BLaER1 treated with 17β-estradiol and CSF1 and Interleukin-3, amounts not matched to agents 10 nM and 100 nM (cell line): ENCODE measurements around the gene SLC38A1.
"Not testable (repeated sequence)": the region's sequence is repeated elsewhere in the genome, so short reads cannot be mapped to it uniquely, and the experiment has no call there.

Experiments
- H3K27ac ChIP-seq, 11 experiments: shearing (Covaris generic); formaldehyde crosslinking; 2 replicates each; pipeline ENCODE4 v1.8.1; 2022
- H3K27me3 ChIP-seq, 11 experiments: shearing (Covaris generic); formaldehyde crosslinking; 2 replicates each; pipeline ENCODE4 v1.8.1; 2022
- H3K36me3 ChIP-seq, 11 experiments: shearing (Covaris generic); formaldehyde crosslinking; 2 replicates each; pipeline ENCODE4 v1.8.1; 2022
- H3K4me1 ChIP-seq, 10 experiments: shearing (Covaris generic); formaldehyde crosslinking; 2 replicates each; pipeline ENCODE4 v1.8.1; 2022
- H3K4me2 ChIP-seq, 11 experiments: shearing (Covaris generic); formaldehyde crosslinking; 2 replicates each; pipeline ENCODE4 v1.8.1; 2022
- H3K4me3 ChIP-seq, 10 experiments: shearing (Covaris generic); formaldehyde crosslinking; 2 replicates each; pipeline ENCODE4 v1.8.1; 2022
- H3K9ac ChIP-seq, 11 experiments: shearing (Covaris generic); formaldehyde crosslinking; 2 replicates each; pipeline ENCODE4 v1.8.1; 2022
- H3K9me3 ChIP-seq, 11 experiments: shearing (Covaris generic); formaldehyde crosslinking; replicated peaks in 1 of 11; 2 replicates each; pipeline ENCODE4 v1.8.1; 2022
- H4K20me1 ChIP-seq, 11 experiments: shearing (Covaris generic); formaldehyde crosslinking; 2 replicates each; pipeline ENCODE4 v1.8.1; 2022
- Cebpa-rat ChIP-seq, 11 experiments: shearing (Covaris generic); IDR thresholded peaks; 2 replicates each; pipeline ENCODE4 v1.8.1; 2022

SLC38A1 gene

DNA sequence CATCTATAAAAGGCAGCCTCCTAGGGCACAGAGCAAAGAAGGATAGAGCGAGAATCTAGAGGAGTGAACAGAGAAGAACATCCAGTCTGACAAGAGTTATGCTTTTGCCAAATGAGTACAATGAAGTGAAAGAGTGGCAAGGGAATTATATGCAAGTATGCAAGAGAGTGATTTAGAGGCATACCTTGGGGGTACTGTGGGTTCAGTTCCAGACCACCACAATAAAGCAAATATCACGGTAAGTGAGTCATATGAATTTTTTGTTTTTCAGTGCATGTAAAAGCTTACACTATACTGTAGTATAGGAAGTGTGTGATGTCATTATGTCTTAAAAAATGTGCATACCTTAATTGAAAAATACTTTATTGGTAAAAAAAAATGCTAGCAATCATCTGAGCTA lies 101.4 kb downstream of the SLC38A1 start:
- Histone ChIP-seq H3K9me3 (peaks cover 7 to 23% (median 17%) of the 10 kb centered on the region in 11 experiments; a peak in 17 of 22 replicates), H3K9ac (no peak overlapping the region), H3K27me3 (no peaks in the 10 kb centered on the region), H3K4me3 (no peak overlapping the region), H3K4me1 (no peaks in the 10 kb centered on the region), H4K20me1 (no peaks in the 10 kb centered on the region), H3K4me2 (no peak overlapping the region), H3K36me3 (no peaks in the 10 kb centered on the region; a peak in 1 of 22 replicates), H3K27ac (no peak overlapping the region)
- TF ChIP-seq Cebpa-rat (IDR thresholded peaks at IDR 0.05) = no peak

DNA sequence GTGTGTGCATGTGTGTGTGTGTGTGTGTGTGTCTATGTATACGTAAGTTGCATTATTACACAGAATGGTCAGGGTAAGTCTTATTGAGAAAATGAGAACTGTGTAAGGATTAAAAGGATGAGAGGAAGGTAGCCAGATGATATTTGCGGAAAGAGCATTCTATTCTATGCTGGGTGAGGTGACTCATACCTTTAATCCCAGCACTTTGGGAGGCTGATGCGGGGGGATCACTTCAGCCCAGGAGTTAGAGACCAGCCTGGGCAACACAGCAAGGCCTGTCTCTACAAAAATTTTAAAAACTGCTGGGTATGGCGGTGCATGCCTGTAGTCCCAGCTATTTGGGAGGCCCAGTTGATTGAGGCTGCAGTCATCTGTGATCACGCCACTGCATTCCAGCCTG lies 103.7 kb downstream of the SLC38A1 start:
- H3K4me1 ChIP-seq = no peaks in the 10 kb centered on the region
- peaks cover 7 to 23% (median 17%) of the 10 kb centered on the region in 11 experiments; a peak in 17 of 22 replicates for H3K9me3 ChIP-seq
- H3K36me3 ChIP-seq = no peaks in the 10 kb centered on the region; a peak in 1 of 22 replicates
- no peaks in the 10 kb centered on the region for H3K27me3 ChIP-seq
- H4K20me1 ChIP-seq = no peaks in the 10 kb centered on the region
- H3K9ac ChIP-seq = no peak overlapping the region
- H3K27ac ChIP-seq = no peak overlapping the region
- H3K4me3 ChIP-seq = no peak overlapping the region
- TF ChIP-seq Cebpa-rat (IDR thresholded peaks at IDR 0.05) = no peak
- H3K4me2 ChIP-seq = no peak overlapping the region

DNA sequence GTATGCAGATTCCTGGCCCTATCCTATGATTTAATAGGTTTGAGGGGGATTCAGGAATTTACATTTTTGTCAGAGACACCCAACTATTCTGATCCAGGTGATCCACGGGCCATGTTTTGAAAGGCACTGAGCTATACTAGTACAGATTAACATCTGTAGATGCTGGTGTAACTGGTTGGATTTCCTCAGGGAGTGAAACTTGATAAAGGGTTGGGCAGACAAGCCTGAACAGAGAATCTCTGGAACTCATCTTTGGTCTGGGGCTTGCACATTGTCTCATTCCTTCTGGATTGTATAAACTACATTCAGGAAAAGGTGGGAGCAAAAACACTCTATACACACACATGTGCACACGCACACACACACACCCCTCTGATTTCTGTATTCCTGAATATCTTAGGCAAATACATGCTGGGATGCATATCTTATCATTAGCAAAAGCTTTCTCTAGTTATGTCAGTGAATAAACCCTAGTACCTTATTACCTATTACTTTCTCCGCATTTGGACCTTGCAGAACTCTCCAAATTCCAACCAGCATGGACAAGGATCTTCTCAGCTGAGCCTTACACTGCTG lies 104.6 kb downstream of the SLC38A1 start:
- Histone ChIP-seq H3K9me3 (peaks cover 7 to 23% (median 17%) of the 10 kb centered on the region in 11 experiments; a peak in 17 of 22 replicates), H3K4me1 (no peaks in the 10 kb centered on the region), H4K20me1 (no peaks in the 10 kb centered on the region), H3K27me3 (no peaks in the 10 kb centered on the region), H3K4me3 (no peak overlapping the region), H3K9ac (no peak overlapping the region), H3K27ac (no peak overlapping the region), H3K36me3 (no peaks in the 10 kb centered on the region; a peak in 1 of 22 replicates), H3K4me2 (no peak overlapping the region)
- no peak for TF ChIP-seq Cebpa-rat (IDR thresholded peaks at IDR 0.05)

DNA sequence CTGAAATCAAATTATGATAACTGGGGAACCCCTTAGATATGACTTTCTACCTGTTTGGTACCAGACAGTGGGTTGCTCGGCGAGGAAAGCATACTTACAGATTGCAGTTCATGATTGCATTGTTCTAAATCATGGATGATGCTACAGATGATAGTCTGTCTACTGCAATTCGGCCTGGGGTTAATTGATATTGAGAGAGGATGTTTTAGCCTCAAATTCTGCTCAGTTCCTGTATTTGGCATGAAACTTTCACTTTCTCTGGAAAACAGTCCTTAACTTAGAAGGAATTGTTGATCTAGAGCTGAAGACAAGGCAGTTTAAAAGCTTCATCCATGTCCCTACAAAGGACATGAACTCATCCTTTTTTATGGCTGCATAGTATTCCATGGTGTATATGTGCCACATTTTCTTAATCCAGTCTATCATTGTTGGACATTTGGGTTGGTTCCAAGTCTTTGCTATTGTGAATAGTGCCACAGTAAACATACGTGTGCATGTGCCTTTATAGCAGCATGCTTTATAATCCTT lies 106.2 kb downstream of the SLC38A1 start:
- not testable (repeated sequence) for H3K27me3 ChIP-seq, H3K36me3 ChIP-seq, H3K4me2 ChIP-seq, H4K20me1 ChIP-seq, H3K4me1 ChIP-seq, H3K4me3 ChIP-seq, H3K27ac ChIP-seq, H3K9ac ChIP-seq
- H3K9me3 ChIP-seq = peaks cover under 1 to 11% (median 5%) of the 10 kb centered on the region in 11 experiments; a peak in 14 of 22 replicates

DNA sequence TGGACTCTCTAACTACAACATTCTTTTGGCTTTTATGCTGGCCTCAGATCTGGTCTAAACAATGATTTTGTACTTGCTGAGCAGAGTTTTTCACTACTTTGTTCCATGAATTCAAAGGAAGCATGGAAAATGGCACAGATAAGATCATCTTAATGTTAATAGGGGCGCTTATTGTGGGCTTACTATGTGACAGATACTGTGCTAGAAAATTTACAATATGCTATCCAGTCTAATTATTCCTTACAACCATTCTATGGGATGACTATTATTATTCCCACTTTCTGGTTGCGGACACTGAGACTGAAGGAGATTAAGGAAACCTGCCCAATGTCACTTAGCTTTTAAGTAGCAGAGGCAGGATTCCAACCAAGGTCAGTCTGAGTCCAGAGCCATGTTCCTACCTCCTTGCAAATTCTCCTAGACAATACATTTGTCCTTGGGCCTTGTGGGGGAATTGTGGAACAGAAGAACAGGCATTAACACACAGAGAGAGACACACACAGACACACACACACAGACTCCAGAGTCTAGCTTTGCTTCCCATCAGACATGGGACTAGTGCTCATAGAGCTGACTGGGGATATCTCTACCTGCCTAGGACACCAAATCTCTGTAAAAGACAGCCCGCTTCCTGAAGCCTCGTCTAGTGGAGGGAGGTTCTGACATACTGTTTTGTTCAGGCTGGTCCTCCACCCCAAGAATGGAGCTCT lies 107.7 kb downstream of the SLC38A1 start:
- peaks cover 10 to 20% (median 15%) of the 10 kb centered on the region in 11 experiments; a peak in 21 of 22 replicates for H3K9me3 ChIP-seq

DNA sequence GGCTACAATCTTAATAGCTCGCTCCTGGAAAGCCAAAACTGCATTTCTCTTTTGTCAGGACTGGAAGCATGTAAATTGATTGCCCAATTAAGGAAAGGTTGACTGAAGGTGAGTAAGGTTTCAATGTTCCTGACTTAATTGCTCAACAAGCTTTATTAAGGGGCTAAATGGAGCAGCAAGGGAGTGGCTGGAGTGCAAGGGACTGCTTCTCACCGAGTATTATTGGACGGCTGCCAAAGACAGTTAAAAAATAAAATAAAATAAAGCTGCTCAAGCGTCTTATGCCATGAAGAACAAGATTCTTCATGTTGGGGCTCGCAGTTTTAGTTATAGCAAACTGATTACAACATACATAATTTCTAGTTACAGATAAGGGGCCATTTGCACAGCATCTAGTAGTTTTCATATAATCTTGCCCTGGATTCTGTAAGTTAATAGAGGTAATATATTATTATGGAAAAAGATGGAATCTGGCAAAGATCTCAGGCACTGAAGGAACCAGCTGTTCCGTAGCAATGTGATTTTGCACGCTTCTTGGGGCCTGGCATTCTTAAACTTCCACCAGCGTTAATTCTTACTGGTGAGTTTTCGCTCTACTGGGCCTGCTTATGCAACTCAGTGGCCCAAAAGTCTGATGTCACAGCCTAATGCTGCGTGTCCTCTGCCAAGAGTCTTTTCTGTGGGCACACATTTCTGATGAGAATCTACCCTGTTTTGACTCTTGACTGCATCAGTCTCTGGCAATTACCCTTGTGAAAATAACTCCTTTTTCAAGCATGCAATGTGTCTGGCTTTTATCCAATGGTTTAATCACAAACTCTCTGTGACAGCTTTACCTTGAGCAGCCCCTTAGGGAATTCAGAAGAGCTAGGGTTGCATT lies 108.5 kb downstream of the SLC38A1 start:
- Histone ChIP-seq H3K36me3 (no peaks in the 10 kb centered on the region), H4K20me1 (no peaks in the 10 kb centered on the region), H3K4me1 (no peaks in the 10 kb centered on the region), H3K27ac (no peak overlapping the region), H3K9ac (no peak overlapping the region), H3K4me2 (no peak overlapping the region), H3K4me3 (no peak overlapping the region), H3K9me3 (peaks cover 12 to 23% (median 18%) of the 10 kb centered on the region in 11 experiments; a peak in 21 of 22 replicates), H3K27me3 (no peaks in the 10 kb centered on the region)
- TF ChIP-seq Cebpa-rat (IDR thresholded peaks at IDR 0.05) = no peak

More for the DNA sequence above, 107.7 kb downstream of the SLC38A1 start:
- Histone ChIP-seq H3K4me3 (no peak overlapping the region), H3K9ac (no peak overlapping the region), H3K4me2 (no peak overlapping the region), H3K27ac (no peak overlapping the region), H3K4me1 (no peaks in the 10 kb centered on the region), H3K27me3 (no peaks in the 10 kb centered on the region), H3K36me3 (no peaks in the 10 kb centered on the region), H4K20me1 (no peaks in the 10 kb centered on the region)
- TF ChIP-seq Cebpa-rat (IDR thresholded peaks at IDR 0.05) = no peak

DNA sequence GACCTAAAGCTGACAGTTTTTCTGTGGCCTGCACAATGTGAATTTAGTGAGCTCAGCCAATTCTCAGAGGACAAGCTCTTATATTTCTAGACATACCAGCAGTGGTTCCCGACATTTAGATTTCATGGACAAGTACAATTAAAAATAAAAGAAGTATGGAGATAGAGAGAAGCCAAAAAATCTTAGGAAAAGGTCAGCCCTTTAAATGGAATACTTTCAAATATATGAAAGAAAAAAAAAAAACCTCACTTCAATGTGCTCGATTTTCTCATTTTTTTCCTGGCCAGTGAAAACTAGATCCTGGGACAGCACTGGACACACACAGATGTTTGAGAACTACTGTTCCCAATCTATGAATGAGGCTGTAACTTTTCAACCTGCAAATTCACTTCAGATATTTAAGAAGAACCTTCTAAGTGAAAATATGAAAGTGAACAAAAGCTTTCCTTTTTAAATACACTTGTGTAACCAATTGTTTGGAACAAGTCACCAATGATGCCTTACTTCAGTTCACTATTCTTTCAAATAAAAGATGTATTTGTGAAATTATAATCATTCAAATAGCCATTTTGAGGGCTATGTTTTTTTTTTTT lies 109.4 kb downstream of the SLC38A1 start:
- H4K20me1 ChIP-seq = no peaks in the 10 kb centered on the region
- no peaks in the 10 kb centered on the region for H3K27me3 ChIP-seq
- no peak overlapping the region for H3K27ac ChIP-seq
- H3K9me3 ChIP-seq = peaks cover 12 to 23% (median 18%) of the 10 kb centered on the region in 11 experiments; a peak in 21 of 22 replicates
- no peaks in the 10 kb centered on the region for H3K36me3 ChIP-seq
- no peak for TF ChIP-seq Cebpa-rat (IDR thresholded peaks at IDR 0.05)
- no peak overlapping the region for H3K4me2 ChIP-seq
- no peaks in the 10 kb centered on the region for H3K4me1 ChIP-seq
- H3K9ac ChIP-seq = no peak overlapping the region
- H3K4me3 ChIP-seq = no peak overlapping the region

DNA sequence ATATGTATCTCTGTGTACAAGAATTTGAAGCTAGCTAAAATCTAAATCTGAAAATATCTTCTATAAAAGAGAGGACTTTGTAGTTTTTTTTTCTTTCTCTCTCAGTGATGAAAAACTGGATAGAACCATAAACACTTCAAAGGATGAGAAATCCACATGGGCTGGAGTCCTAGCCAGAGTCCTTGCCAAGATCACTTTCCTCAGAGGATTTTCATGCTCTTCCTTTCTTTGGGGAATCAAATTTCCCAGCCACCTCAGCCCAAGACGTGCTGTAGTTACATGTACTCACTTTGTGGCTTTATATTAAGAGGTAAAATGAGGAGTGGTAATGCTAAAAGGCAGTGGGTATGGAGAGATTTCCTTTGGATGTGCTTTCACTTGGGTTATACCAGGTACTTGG lies 110.3 kb downstream of the SLC38A1 start:
- Histone ChIP-seq H3K9ac (no peak overlapping the region), H4K20me1 (no peaks in the 10 kb centered on the region), H3K27me3 (no peaks in the 10 kb centered on the region), H3K4me2 (no peak overlapping the region), H3K36me3 (no peaks in the 10 kb centered on the region), H3K4me3 (no peak overlapping the region), H3K27ac (no peak overlapping the region), H3K4me1 (no peaks in the 10 kb centered on the region), H3K9me3 (peaks cover 12 to 23% (median 18%) of the 10 kb centered on the region in 11 experiments; a peak in 21 of 22 replicates)
- TF ChIP-seq Cebpa-rat (IDR thresholded peaks at IDR 0.05) = no peak
